GM12865 (cell line): Measurements from ENCODE around the gene LPP.
"Not testable (repeated sequence)": the region's sequence is repeated elsewhere in the genome, so short reads cannot be mapped to it uniquely, and the experiment has no call there.

Source experiments
- DNase-seq: peaks from one replicate; pipeline ENCODE4 v3.0.0; 2010; ENCODE audit warnings: low read depth
- H3K4me3 ChIP-seq: 2 replicates; pipeline ENCODE4 v1.5.1; 2011; ENCODE audit warnings: mild to moderate bottlenecking, low read depth, low read length, control low read depth
- CTCF ChIP-seq: IDR thresholded peaks from 2 replicates; pipeline ENCODE4 v1.5.1; 2011; ENCODE audit warnings: low read length, control low read depth, low read depth, inconsistent platforms; ENCODE audit not compliant: insufficient read depth; ENCODE audit errors: missing control alignments

Gene LPP

GRCh38 chr3:188700501-188700900, 546.5 kb downstream of the LPP start:
- no peak for TF ChIP-seq CTCF
- no peak overlapping the region for H3K4me3 ChIP-seq
- DNase-seq = peak; percentile 17

- no peak overlapping the region for H3K4me3 ChIP-seq
- no peak for DNase-seq
- TF ChIP-seq CTCF = no peak
Observed at GRCh38 chr3:188700918-188701317, 547.0 kb downstream of the LPP start.

- DNase-seq = no peak
- H3K4me3 ChIP-seq = no peak overlapping the region
- TF ChIP-seq CTCF = no peak
Observed at GRCh38 chr3:188701485-188701969, 547.6 kb downstream of the LPP start.

GRCh38 chr3:188702028-188702427, 548.1 kb downstream of the LPP start:
- not testable (repeated sequence) for H3K4me3 ChIP-seq, DNase-seq

DNA sequence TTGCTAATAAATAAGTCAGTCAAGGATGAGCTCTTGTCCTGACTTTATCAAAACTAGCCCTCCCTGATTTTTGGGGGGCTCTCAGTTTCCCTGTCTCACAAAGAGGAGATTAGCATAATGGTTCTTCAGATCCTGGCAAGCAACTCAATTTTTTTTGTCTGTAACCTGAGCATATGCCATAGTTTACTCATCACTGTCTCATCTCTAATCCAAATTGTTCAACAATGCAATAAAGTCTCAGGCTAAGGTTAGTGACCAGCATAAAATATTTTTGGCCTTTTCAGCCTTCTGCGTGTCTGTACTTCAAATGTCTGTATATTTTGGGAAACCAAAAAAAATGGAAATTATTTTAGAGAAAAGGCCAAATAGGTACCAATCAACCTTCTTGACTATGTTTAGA, 552.2 kb downstream of the LPP start:
- DNase-seq = no peak
- TF ChIP-seq CTCF = no peak
- no peak overlapping the region for H3K4me3 ChIP-seq

- no peak for TF ChIP-seq CTCF
- no peak overlapping the region for H3K4me3 ChIP-seq
- DNase-seq = no peak
Observed at GRCh38 chr3:188706599-188706998, 552.6 kb downstream of the LPP start.

- DNase-seq = no peak
- TF ChIP-seq CTCF = no peak
- H3K4me3 ChIP-seq = no peak overlapping the region
Observed at GRCh38 chr3:188707381-188708288, 553.7 kb downstream of the LPP start.
